Fibroblast of lung (primary cell): Measurements from ENCODE around the gene NKTR.

Experiments
- CTCF ChIP-seq, 2 donors: IDR thresholded peaks in 1 of 2; conservative IDR thresholded peaks in 1 of 2; 1 replicate in 1 of 2; 2 replicates in 1 of 2; pipeline ENCODE4 v1.5.1; 2011 to 2012; ENCODE audit warnings: low read length in 2 of 2, control low read depth in 1 of 2, inconsistent platforms in 1 of 2, low read depth in 1 of 2, mild to moderate bottlenecking in 1 of 2
- EZH2 ChIP-seq: IDR thresholded peaks from 2 replicates; pipeline ENCODE4 v1.5.1; 2012; ENCODE audit warnings: low read length, control low read depth, mild to moderate bottlenecking; ENCODE audit errors: missing control alignments

- TF ChIP-seq CTCF (conservative IDR thresholded peaks at IDR 0.05 in 1 of 2, IDR thresholded peaks at IDR 0.05 in 1 of 2; ENCODE audit: low read depth in 1 of 2, low read length in 2 of 2) (no peak), EZH2 (no peak)
Observed at GRCh38 chr3:42688016-42688415, 87.5 kb downstream of the NKTR start.
